ENCODE measurements around the gene AFG3L2.

- TF ChIP-seq CTCF (IDR thresholded peaks at IDR 0.05) (no peak), POLR2A (IDR thresholded peaks at IDR 0.05) (no peak)
These were observed 20.2 kb upstream of the AFG3L2 start for GRCh38 chr18:12397254-12397653.

All from sigmoid colon (tissue), 3 donors.